HG03571 (cell line): ENCODE results near the gene ATG16L1.
A peak's percentile ranks its signal among the peaks of the same experiment; 100 is the strongest.

Experiments
- ATAC-seq: cut with Tn5 transposase; IDR thresholded peaks from one replicate; pipeline ENCODE4 v1.9.1; 2021; ENCODE audit not compliant: unreplicated experiment

ATG16L1 gene

GRCh38 chr2:233251306-233252116, at the start of gene ATG16L1:
TSS of gene ATG16L1 (plus strand) at chr2:233251673. CDS start at chr2:233251828, 155 bp downstream.
- ATAC-seq, result peak; percentile 95

- no peak for ATAC-seq
Observed at GRCh38 chr2:233202531-233202944, 48.9 kb upstream of the ATG16L1 start.

- ATAC-seq, result no peak
Observed at GRCh38 chr2:233203060-233203459, 48.4 kb upstream of the ATG16L1 start.

DNA sequence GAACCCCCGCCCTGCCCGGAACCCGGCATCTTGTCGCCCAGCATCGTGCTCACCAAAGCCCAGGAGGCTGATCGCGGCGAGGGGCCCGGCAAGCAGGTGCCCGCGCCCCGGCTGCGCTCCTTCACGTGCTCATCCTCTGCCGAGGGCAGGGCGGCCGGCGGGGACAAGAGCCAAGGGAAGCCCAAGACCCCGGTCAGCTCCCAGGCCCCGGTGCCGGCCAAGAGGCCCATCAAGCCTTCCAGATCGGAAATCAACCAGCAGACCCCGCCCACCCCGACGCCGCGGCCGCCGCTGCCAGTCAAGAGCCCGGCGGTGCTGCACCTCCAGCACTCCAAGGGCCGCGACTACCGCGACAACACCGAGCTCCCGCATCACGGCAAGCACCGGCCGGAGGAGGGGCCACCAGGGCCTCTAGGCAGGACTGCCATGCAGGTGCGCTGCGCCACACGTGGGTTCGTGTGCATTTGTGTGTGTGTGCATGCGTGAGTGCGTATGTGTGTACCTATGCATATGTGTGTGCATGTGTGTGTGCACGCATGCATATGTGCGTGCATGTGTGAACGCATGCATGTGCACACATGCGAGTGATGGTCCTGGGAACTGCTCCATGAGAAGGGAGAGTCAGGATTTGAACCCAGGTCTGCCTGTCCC, 47.1 kb upstream of the ATG16L1 start:
- ATAC-seq, result no peak

GRCh38 chr2:233208382-233209116, 42.9 kb upstream of the ATG16L1 start:
- ATAC-seq, result no peak

GRCh38 chr2:233209117-233209532, 42.3 kb upstream of the ATG16L1 start:
- no peak for ATAC-seq

- no peak for ATAC-seq
Observed at GRCh38 chr2:233209533-233210171, 41.8 kb upstream of the ATG16L1 start.

DNA sequence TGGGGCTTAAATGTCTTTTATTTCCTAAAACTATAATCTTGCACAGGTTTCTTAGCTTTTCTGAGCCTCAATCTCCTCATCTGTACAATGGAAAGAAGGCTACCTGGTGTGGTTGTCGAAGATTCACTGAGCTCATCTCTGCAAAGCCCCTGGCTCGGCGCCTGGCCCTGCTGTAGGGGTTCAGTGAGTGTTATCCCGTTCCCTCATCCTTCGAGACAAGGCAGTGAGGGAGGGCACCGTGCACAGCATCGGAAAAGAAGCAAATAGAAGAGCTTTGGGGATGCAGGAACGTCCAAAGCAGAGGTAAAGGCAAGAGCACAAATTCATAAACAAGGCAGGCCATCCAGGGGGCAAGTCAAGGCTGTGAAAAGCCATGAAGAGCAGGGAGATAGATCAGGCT, 41.2 kb upstream of the ATG16L1 start:
- no peak for ATAC-seq

DNA sequence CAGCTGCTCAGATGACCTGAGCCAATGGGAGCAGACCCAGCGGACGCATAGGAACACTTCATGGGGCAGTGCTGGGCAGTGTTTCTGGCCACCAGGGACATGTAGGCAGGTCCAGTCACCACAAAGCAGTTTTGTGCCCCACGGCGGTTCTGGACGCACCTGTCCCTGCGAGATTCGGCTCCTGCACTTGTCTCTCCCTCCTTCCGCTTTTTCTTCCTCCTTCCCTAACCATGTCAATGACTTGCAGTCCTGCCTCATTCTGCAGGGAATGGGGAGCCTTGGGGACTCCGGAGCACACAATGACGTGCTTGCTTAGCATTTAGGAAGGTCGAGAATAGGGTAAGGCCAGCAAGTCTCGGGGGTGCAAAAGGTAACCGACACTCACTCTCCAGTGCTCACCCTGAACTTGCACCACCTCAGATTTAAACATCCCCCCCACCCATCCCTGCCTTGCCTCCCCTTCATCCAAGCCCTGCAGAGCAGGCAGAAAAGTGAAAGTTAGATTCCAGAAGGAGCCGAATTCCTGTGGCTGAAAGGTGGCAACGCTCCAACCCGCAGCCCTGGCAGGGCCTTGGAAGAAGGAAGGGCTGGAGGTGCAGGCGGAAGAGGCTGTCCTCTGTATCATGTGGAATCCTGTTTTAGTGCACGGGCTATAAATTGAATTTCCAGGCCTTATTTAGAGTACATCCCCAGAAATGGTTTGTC, 40.5 kb upstream of the ATG16L1 start:
- ATAC-seq, result no peak

DNA sequence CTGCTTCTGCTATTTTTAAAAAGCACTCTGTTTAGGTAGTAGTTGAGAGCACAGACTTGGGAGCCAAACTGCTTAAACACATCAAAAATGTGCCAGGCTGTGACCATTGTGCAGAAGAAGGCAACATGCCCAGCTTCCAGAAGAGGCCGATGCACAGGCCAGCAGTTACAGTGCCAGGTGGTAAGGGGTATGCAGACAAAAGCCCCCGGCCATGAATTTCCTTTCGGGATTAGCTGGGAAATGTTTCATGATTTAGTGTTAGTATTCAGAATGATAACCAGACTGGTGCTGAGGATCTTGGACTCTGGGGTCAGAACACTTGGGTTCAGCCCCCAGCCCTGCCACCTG, 40.0 kb upstream of the ATG16L1 start:
- no peak for ATAC-seq

- ATAC-seq, result no peak
Observed at GRCh38 chr2:233213011-233213410, 38.5 kb upstream of the ATG16L1 start.

DNA sequence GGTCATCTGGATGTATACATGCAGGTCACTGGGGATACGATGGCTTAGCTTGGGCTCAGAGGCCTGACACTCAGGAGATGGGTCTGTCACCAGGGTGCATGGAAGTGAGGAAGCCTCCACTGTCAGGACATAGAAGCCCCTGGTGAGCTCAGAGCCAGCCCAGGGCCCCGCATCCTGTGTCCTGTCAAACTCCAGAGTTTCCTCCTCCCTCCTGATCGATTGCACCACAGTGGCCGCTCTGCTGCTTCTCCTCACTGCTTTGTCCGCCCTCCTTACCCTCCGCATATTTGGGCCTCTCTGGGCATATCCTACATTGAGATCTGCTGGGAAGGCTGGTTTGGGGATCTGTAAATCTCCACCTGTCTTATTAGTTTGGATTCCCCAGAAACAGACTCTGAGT, 37.5 kb upstream of the ATG16L1 start:
- no peak for ATAC-seq

- no peak for ATAC-seq
Observed at GRCh38 chr2:233217892-233218377, 33.5 kb upstream of the ATG16L1 start.

- ATAC-seq, result no peak
Observed at GRCh38 chr2:233218836-233219235, 32.6 kb upstream of the ATG16L1 start.

- no peak for ATAC-seq
Observed at GRCh38 chr2:233219848-233220247, 31.6 kb upstream of the ATG16L1 start.

DNA sequence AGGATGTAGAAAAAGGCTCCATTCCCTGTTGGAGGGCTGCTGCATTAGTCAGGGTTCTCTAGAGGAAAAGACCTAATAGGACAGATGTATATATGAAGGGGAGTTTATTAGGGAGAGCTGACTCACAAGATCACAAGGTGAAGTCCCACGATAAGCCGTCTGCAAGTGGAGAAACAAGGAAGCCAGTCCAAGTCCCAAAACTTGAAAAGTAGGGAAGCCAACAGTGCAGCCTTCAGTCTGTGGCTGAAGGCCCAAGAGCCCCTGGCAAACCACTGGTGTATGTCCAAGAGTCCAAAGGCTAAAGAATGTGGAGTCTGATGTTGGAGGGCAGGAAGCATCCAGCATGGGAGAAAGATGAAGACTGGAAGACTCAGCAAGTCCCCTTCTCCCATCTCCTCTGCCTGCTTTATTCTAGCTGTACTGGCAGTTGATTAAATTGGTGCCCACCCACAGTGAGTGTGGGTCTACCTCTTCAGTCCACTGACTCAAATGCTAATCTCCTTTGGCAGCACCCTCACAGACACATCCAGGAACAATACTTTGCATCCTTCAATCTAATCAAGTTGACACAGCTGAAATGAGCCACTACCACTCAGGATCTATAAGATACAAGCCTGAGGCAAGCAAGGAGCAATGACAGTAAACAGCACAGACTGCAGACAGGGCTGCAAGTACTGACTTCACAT, 30.0 kb upstream of the ATG16L1 start:
- ATAC-seq, result no peak

DNA sequence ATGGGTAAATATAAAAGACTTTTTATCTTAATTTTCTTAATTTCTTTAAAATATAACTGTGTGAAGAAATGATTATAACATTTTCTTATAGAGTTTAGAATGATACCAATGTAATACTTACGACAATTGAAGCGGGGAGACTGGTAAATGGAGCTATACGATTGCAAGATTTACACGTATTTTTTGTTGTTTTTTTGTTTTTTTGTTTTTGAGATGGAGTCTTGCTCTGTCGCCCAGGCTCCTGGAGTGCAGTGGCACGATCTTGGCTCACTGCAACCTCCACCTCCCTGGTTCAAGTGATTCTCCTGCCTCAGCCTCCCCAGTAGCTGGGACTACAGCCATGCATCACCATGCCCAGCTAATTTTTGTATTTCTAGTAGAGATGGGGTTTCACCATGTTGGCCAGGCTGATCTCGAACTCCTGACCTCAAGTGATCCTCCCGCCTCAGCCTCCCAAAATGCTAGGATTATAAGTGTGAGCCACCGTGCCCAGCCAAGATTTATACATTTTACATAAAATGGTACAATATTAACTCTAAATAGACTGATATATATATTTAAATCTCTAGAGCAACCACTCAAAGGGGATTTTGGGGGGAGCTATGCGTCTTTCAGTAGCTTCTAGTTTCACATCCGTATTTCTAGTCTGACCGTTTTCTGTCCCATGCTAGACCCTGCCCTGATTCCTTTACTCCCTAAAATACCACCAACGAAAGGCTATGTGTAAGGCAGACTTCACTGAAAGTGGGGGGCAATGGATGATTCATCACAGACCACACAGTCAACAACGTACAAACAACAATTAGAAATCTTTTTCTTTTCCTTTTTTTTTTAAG, 28.2 kb upstream of the ATG16L1 start:
- ATAC-seq, result peak; percentile 86

GRCh38 chr2:233225230-233226068, 26.0 kb upstream of the ATG16L1 start:
- no peak for ATAC-seq
